H1 (cell line): ENCODE data around the gene UNC79. TPM values are rescaled to one million over a fixed set of nuclear protein-coding genes. Genes with fewer than 3 reads are reported as not detected.

ENCODE experiments used
- CTCF ChIA-PET: fragments of 300-600 bp; sonication (Branson Sonifier 250); formaldehyde crosslinking; loops from one replicate; lab custom pipeline; 2021; ENCODE audit not compliant: partially characterized antibody; lab: Charles Lee
- POLR2A ChIA-PET: fragments of 300-600 bp; sonication (Branson Sonifier 250); formaldehyde crosslinking; loops from one replicate; lab custom pipeline; 2021; ENCODE audit warnings: inconsistent platforms; ENCODE audit not compliant: partially characterized antibody; lab: Charles Lee
- DNase-seq, 2 experiments: peaks; one replicate each; pipeline versions ENCODE4 v3.0.0 to v3.0.0-alpha.2; 2010 to 2022; ENCODE audit warnings: low spot score in 2 of 2, low read depth in 1 of 2, mixed read lengths in 1 of 2
- FAIRE-seq: peaks from 2 replicates; lab custom pipeline; 2011; peaks lifted over from hg19 to GRCh38; lab: Jason Lieb, UNC
- H2AFZ ChIP-seq: 2 replicates; pipeline ENCODE4 v1.8.1; 2012; ENCODE audit warnings: low read length, inconsistent platforms
- H2AK5ac ChIP-seq: 2 replicates; pipeline ENCODE4 v1.6.1; 2013; ENCODE audit warnings: low read depth, low read length
- H2BK120ac ChIP-seq: replicated peaks from 2 replicates; pipeline ENCODE3; 2013; ENCODE audit warnings: low read depth, low read length, inconsistent platforms
- H2BK12ac ChIP-seq: 2 replicates; pipeline ENCODE4 v1.6.1; 2013; ENCODE audit warnings: low read depth, low read length
- H2BK15ac ChIP-seq: 2 replicates; pipeline ENCODE4 v1.6.1; 2013; ENCODE audit warnings: low read length
- H2BK20ac ChIP-seq: 2 replicates; pipeline ENCODE4 v1.6.1; 2013; ENCODE audit warnings: low read length
- H2BK5ac ChIP-seq: 2 replicates; pipeline ENCODE4 v1.6.1; 2013; ENCODE audit warnings: low read depth, low read length
- H3K14ac ChIP-seq: 2 replicates; pipeline ENCODE4 v1.6.1; 2013; ENCODE audit warnings: inconsistent platforms; ENCODE audit not compliant: insufficient read length
- H3K18ac ChIP-seq: 2 replicates; pipeline ENCODE4 v1.6.1; 2013; ENCODE audit warnings: low read length; ENCODE audit errors: extremely low read depth
- H3K23ac ChIP-seq: 2 replicates; pipeline ENCODE4 v1.6.1; 2013; ENCODE audit warnings: inconsistent platforms; ENCODE audit not compliant: insufficient read length
- H3K23me2 ChIP-seq: 2 replicates; pipeline ENCODE4 v1.6.1; 2013; ENCODE audit warnings: low read depth, low read length
- H3K27ac ChIP-seq: 2 replicates; pipeline ENCODE4 v1.6.1; 2011; ENCODE audit warnings: low read depth, low read length, inconsistent platforms
- H3K27me3 ChIP-seq, 4 experiments: replicated peaks in 1 of 4; 1 replicate in 1 of 4; 2 replicates in 3 of 4; pipeline versions ENCODE4 v1.6.1 to v1.8.1; 2011 to 2013; ENCODE audit warnings: low read length in 3 of 4, mild to moderate bottlenecking in 3 of 4, inconsistent platforms in 2 of 4, mixed read lengths in 2 of 4, moderate library complexity in 1 of 4; ENCODE audit not compliant: control insufficient read depth in 3 of 4, insufficient read depth in 3 of 4; ENCODE audit errors: extremely low read depth in 1 of 4
- H3K36me3 ChIP-seq, 4 experiments: 2 replicates each; pipeline versions ENCODE4 v1.6.1 to v1.8.1; 2011 to 2013; ENCODE audit warnings: mild to moderate bottlenecking in 4 of 4, low read length in 3 of 4, moderate library complexity in 2 of 4, control low read depth in 1 of 4, inconsistent platforms in 1 of 4; ENCODE audit not compliant: insufficient read depth in 4 of 4, control insufficient read depth in 2 of 4
- H3K4ac ChIP-seq: replicated peaks from 2 replicates; pipeline ENCODE3; 2013; ENCODE audit warnings: low read length, low read depth, mixed read lengths, inconsistent platforms; ENCODE audit not compliant: insufficient read length
- H3K4me1 ChIP-seq, 4 experiments: replicated peaks in 1 of 4; 1 replicate in 1 of 4; 2 replicates in 3 of 4; pipeline versions ENCODE4 v1.6.1 to v1.8.1; 2011 to 2013; ENCODE audit warnings: low read length in 3 of 4, inconsistent platforms in 2 of 4, mixed read lengths in 1 of 4; ENCODE audit not compliant: insufficient read depth in 4 of 4, control insufficient read depth in 3 of 4
- H3K4me2 ChIP-seq, 2 experiments: 2 replicates each; pipeline versions ENCODE4 v1.6.1 to v1.8.1; 2011 to 2013; ENCODE audit warnings: low read depth in 2 of 2, low read length in 2 of 2, control low read depth in 1 of 2, inconsistent platforms in 1 of 2, mild to moderate bottlenecking in 1 of 2; ENCODE audit not compliant: insufficient read depth in 1 of 2
- H3K4me3 ChIP-seq, 4 experiments: fragments of 200-600, 300-600 bp in 1 of 4; sonication (generic), shearing (Covaris generic), sonication (Bioruptor Twin) in 1 of 4; 2 replicates each; pipeline versions ENCODE4 v1.5.1 to v1.8.1; 2011 to 2016; ENCODE audit warnings: low read length in 4 of 4, low read depth in 3 of 4, control low read depth in 2 of 4, inconsistent platforms in 2 of 4, mild to moderate bottlenecking in 2 of 4, mixed read lengths in 1 of 4, moderate library complexity in 1 of 4; ENCODE audit not compliant: insufficient read depth in 2 of 4; ENCODE audit errors: extremely low read depth in 1 of 4
- H3K56ac ChIP-seq: replicated peaks from 2 replicates; pipeline ENCODE3; 2013; ENCODE audit warnings: low read depth, mild to moderate bottlenecking, mixed read lengths, low read length, inconsistent platforms; ENCODE audit not compliant: insufficient read length
- H3K79me1 ChIP-seq: 2 replicates; pipeline ENCODE4 v1.6.1; 2013; ENCODE audit warnings: low read depth, low read length, control low read depth
- H3K79me2 ChIP-seq, 2 experiments: 2 replicates each; pipeline versions ENCODE4 v1.6.1 to v1.8.1; 2012 to 2013; ENCODE audit warnings: low read length in 2 of 2, mild to moderate bottlenecking in 2 of 2, inconsistent platforms in 1 of 2; ENCODE audit not compliant: insufficient read depth in 2 of 2, control insufficient read depth in 1 of 2
- H3K9ac ChIP-seq, 4 experiments: replicated peaks in 1 of 4; 1 replicate in 1 of 4; 2 replicates in 3 of 4; pipeline versions ENCODE4 v1.6.1 to v1.8.1; 2011 to 2013; ENCODE audit warnings: low read depth in 3 of 4, low read length in 3 of 4, control low read depth in 2 of 4, mild to moderate bottlenecking in 2 of 4, moderate library complexity in 2 of 4, inconsistent platforms in 1 of 4; ENCODE audit errors: extremely low read depth in 1 of 4
- H3K9me3 ChIP-seq, 2 experiments: 2 replicates each; pipeline versions ENCODE4 v1.6.1 to v1.8.1; 2012 to 2013; ENCODE audit warnings: mild to moderate bottlenecking in 2 of 2, moderate library complexity in 2 of 2, control low read depth in 1 of 2, inconsistent platforms in 1 of 2, low read depth in 1 of 2, low read length in 1 of 2, mixed read lengths in 1 of 2; ENCODE audit not compliant: insufficient read depth in 2 of 2
- H4K20me1 ChIP-seq, 2 experiments: replicated peaks in 1 of 2; 2 replicates each; pipeline versions ENCODE3 to v1.8.1; 2011 to 2013; ENCODE audit warnings: inconsistent platforms in 2 of 2, low read length in 2 of 2, mild to moderate bottlenecking in 1 of 2; ENCODE audit not compliant: insufficient read depth in 2 of 2, control insufficient read depth in 1 of 2
- H4K5ac ChIP-seq: 2 replicates; pipeline ENCODE4 v1.6.1; 2013; ENCODE audit warnings: low read length, low read depth, mixed read lengths, inconsistent platforms; ENCODE audit not compliant: insufficient read length
- H4K8ac ChIP-seq: 2 replicates; pipeline ENCODE4 v1.8.0; 2013; ENCODE audit warnings: mild to moderate bottlenecking, moderate library complexity, low read length, inconsistent platforms; ENCODE audit not compliant: insufficient read depth; ENCODE audit errors: extremely low read depth
- H4K91ac ChIP-seq: replicated peaks from 2 replicates; pipeline ENCODE3; 2013; ENCODE audit warnings: low read length, mixed read lengths, inconsistent platforms; ENCODE audit not compliant: insufficient read length
- BRCA1 ChIP-seq: IDR thresholded peaks from 2 replicates; pipeline ENCODE4 v1.6.1; 2012; ENCODE audit warnings: low read depth, low read length, improper control_type of control experiment
- CBX5 ChIP-seq: fragments of 300-800, 300-1000 bp; sonication (generic); IDR thresholded peaks from 2 replicates; pipeline ENCODE4 v1.7.1; 2016; ENCODE audit warnings: antibody characterized with exemption, low read length, low read depth
- CREB1 ChIP-seq: IDR thresholded peaks from 2 replicates; pipeline ENCODE4 v1.6.1; 2012; ENCODE audit warnings: inconsistent platforms
- HDAC2 ChIP-seq, 2 experiments: fragments of 300-600 bp in 1 of 2; sonication (generic) in 1 of 2; IDR thresholded peaks; 2 replicates each; pipeline ENCODE4 v1.6.1; 2011 to 2012; ENCODE audit warnings: low read depth in 2 of 2, low read length in 2 of 2, mild to moderate bottlenecking in 2 of 2, moderate library complexity in 2 of 2, borderline replicate concordance in 1 of 2, inconsistent platforms in 1 of 2
- KDM5A ChIP-seq: fragments of 200-600 bp; IDR thresholded peaks from 2 replicates; pipeline ENCODE4 v1.7.1; 2012; ENCODE audit warnings: mild to moderate bottlenecking, low read length, inconsistent platforms, mixed read lengths
- NANOG ChIP-seq: IDR thresholded peaks from 2 replicates; pipeline ENCODE4 v1.6.1; 2011; ENCODE audit warnings: low read length, low read depth, mild to moderate bottlenecking, inconsistent platforms; ENCODE audit not compliant: insufficient read depth, poor library complexity, severe bottlenecking
- PHF8 ChIP-seq: fragments of 200-600 bp; sonication (generic); conservative IDR thresholded peaks from 2 replicates; pipeline ENCODE4 v1.7.1; 2012; ENCODE audit warnings: low read depth, mild to moderate bottlenecking, inconsistent platforms, low read length, moderate library complexity
- RBBP5 ChIP-seq: IDR thresholded peaks from 2 replicates; pipeline ENCODE4 v1.7.1; 2012; ENCODE audit warnings: low read depth, mild to moderate bottlenecking, inconsistent platforms, low read length, moderate library complexity, borderline replicate concordance
- RNF2 ChIP-seq: fragments of 200-900, 300-1000 bp; sonication (generic); IDR thresholded peaks from 2 replicates; pipeline ENCODE4 v1.7.1; 2016; ENCODE audit warnings: borderline replicate concordance, low read depth, mild to moderate bottlenecking, antibody characterized with exemption, low read length; ENCODE audit not compliant: poor library complexity, severe bottlenecking; ENCODE audit errors: missing control alignments
- SIRT6 ChIP-seq: IDR thresholded peaks from one replicate; pipeline ENCODE4 v1.7.1; 2012; ENCODE audit warnings: low read length, inconsistent platforms
- TAF1 ChIP-seq: IDR thresholded peaks from 2 replicates; pipeline ENCODE4 v1.6.1; 2011; ENCODE audit warnings: mild to moderate bottlenecking, low read depth, low read length
- USF2 ChIP-seq: IDR thresholded peaks from 2 replicates; pipeline ENCODE4 v1.6.1; 2011; ENCODE audit warnings: low read length, improper control_type of control experiment
- YY1 ChIP-seq: IDR thresholded peaks from 2 replicates; pipeline ENCODE4 v1.6.1; 2011; ENCODE audit warnings: low read depth, mild to moderate bottlenecking, low read length
- WGBS, 2 experiments: shearing (Covaris generic) in 1 of 2; methylation state at CpG; one replicate each; pipeline versions ENCODE4 v1.1.6 to v1.1.7; 2013 to 2015; ENCODE audit warnings: low lambda C conversion rate in 2 of 2, mixed read lengths in 2 of 2, inconsistent platforms in 1 of 2, low coverage in 1 of 2, missing lambda C conversion rate in 1 of 2; ENCODE audit not compliant: insufficient replicate concordance in 2 of 2, insufficient coverage in 1 of 2, insufficient read length in 1 of 2; ENCODE audit errors: extremely low coverage in 1 of 2, missing lambda C conversion rate in 1 of 2; 5-methylcytosine and 5-hydroxymethylcytosine counted together
- polyA plus RNA-seq, 7 experiments: library from polyadenylated mRNA; depleted of rRNA in 3 of 7; stranded (reverse) in 5 of 7; unstranded in 2 of 7; fragments of >200 nt in 5 of 7; fragments of 200-250 nt in 2 of 7; gene quantifications; 1 replicate in 5 of 7; 2 replicates in 1 of 7; 4 replicates in 1 of 7; pipeline versions ENCODE4 v1.2.1 to v1.2.3, GENCODE V29; 2011 to 2013; ENCODE audit warnings: missing spikeins in 2 of 7, mixed read lengths in 2 of 7
- total RNA-seq: library from RNA; stranded (reverse); fragmentation: NEBNext Ultra II Directional; extraction: Animal tissue kit (Norgen Biotek cat#: 25700); gene quantifications from 2 replicates; pipeline ENCODE4 v1.2.1, GENCODE V29; 2021

The UNC79 gene
- total and polyA plus RNA-seq, 2 of the 8 experiments (the other 6 are each of a cell fraction or from before 2014, with no cell fraction given) = 1.8 to 2.3 TPM

GRCh38 chr14:93564918-93565317 is 134.2 kb downstream of the UNC79 start:
- H4K20me1 ChIP-seq = no peaks in the 10 kb centered on the region
- no peaks in the 10 kb centered on the region for H3K79me1 ChIP-seq
- H3K36me3 ChIP-seq = no peaks in the 10 kb centered on the region
- no peak overlapping the region for H3K4me2 ChIP-seq
- no peaks in the 10 kb centered on the region for H3K79me2 ChIP-seq
- H2BK20ac ChIP-seq = no peak overlapping the region
- peaks cover 0 to 7% (median 1%) of the 10 kb centered on the region in 4 experiments; a peak in 3 of 7 replicates for H3K4me1 ChIP-seq
- no peak overlapping the region for H2BK12ac ChIP-seq
- ChIA-PET POLR2A (no interaction called here), CTCF (interaction anchor here (0.6 to 1.3 kb wide), 2 partner anchors 451 to 718 kb away, joined by 3 to 4 read pairs; no protein-coding TSS in a partner anchor)
- FAIRE-seq (no peak), DNase-seq (no peak)
- H3K9me3 ChIP-seq = no peaks in the 10 kb centered on the region
- no peak overlapping the region for H2AK5ac ChIP-seq
- H3K23me2 ChIP-seq = no peaks in the 10 kb centered on the region; the same call in 1 of the 2 replicates
- no peak overlapping the region for H4K91ac ChIP-seq
- H3K27ac ChIP-seq = no peak overlapping the region
- no peak overlapping the region for H3K56ac ChIP-seq
- no peak overlapping the region for H2AFZ ChIP-seq
- H3K23ac ChIP-seq = no peak overlapping the region
- H3K18ac ChIP-seq = peak overlapping the region; percentile 19; the same call in 1 of the 2 replicates
- H3K27me3 ChIP-seq = no peaks in the 10 kb centered on the region
- no peak overlapping the region for H3K9ac ChIP-seq
- no peak overlapping the region for H3K4me3 ChIP-seq
- H3K4ac ChIP-seq = peak overlapping the region; percentile 74
- no peak overlapping the region for H4K8ac ChIP-seq
- 90% methylated on average over 9 of the region's 9 CpGs; no CpG with 5 or more reads in 1 of the 2 experiments for WGBS, 2 experiments
- H2BK5ac ChIP-seq = no peak overlapping the region
- no peak overlapping the region for H3K14ac ChIP-seq
- H2BK120ac ChIP-seq = no peak overlapping the region
- H4K5ac ChIP-seq = no peak overlapping the region
- H2BK15ac ChIP-seq = no peak overlapping the region
- TF ChIP-seq SIRT6 (no peak), RBBP5 (no peak), YY1 (no peak), CREB1 (no peak), NANOG (no peak), PHF8 (no peak), TAF1 (no peak), BRCA1 (no peak), HDAC2 (IDR thresholded peaks at IDR 0.05; ENCODE audit: borderline replicate concordance in 1 of 2, low read depth in 2 of 2, low read length in 2 of 2) (no peak), CBX5 (no peak), USF2 (no peak), KDM5A (no peak), RNF2 (no peak)
